Choroid plexus epithelial cell (primary cell): Measurements from ENCODE around the gene DCST1.
"Not testable (repeated sequence)": the region's sequence is repeated elsewhere in the genome, so short reads cannot be mapped to it uniquely, and the experiment has no call there.

Source experiments
- DNase-seq: peaks from one replicate; pipeline ENCODE4 v3.0.0-alpha.2; 2010; ENCODE audit warnings: low read depth
- H3K4me3 ChIP-seq: 2 replicates; pipeline ENCODE4 v1.5.1; 2011; ENCODE audit warnings: low read depth, mild to moderate bottlenecking, control low read depth, low read length, moderate library complexity
- CTCF ChIP-seq: conservative IDR thresholded peaks from 2 replicates; pipeline ENCODE4 v1.5.1; 2011; ENCODE audit warnings: low read depth, mild to moderate bottlenecking, control low read depth, inconsistent platforms, low read length, moderate library complexity

DCST1 gene

GRCh38 chr1:154992721-154993571 is 40.7 kb upstream of the DCST1 start:
- H3K4me3 ChIP-seq = no peak overlapping the region
- peak; percentile 50 for DNase-seq

GRCh38 chr1:154993572-154994268 is 39.9 kb upstream of the DCST1 start, which contains the start of gene LENEP:
TSS of gene LENEP (plus strand) at chr1:154993586. CDS start at chr1:154993608, 22 bp downstream.
- no peak for TF ChIP-seq CTCF
- DNase-seq = no peak
- no peak within 1 kb of the TSS for H3K4me3 ChIP-seq

More at GRCh38 chr1:154992721-154993571, 40.7 kb upstream of the DCST1 start:
- peak; percentile 34 for TF ChIP-seq CTCF

- no peak for DNase-seq
- TF ChIP-seq CTCF = no peak
- H3K4me3 ChIP-seq = no peak overlapping the region
These were observed 39.4 kb upstream of the DCST1 start for GRCh38 chr1:154994269-154994587.

- H3K4me3 ChIP-seq = no peak overlapping the region
- DNase-seq = no peak
- TF ChIP-seq CTCF = no peak
These were observed 39.0 kb upstream of the DCST1 start for GRCh38 chr1:154994591-154994990.

- not testable (repeated sequence) for H3K4me3 ChIP-seq
- peak; percentile 92 for DNase-seq
- peak; percentile 52 for TF ChIP-seq CTCF
These were observed 38.2 kb upstream of the DCST1 start for GRCh38 chr1:154995301-154995983.

GRCh38 chr1:154996966-154997701 is 36.5 kb upstream of the DCST1 start:
- no peak overlapping the region for H3K4me3 ChIP-seq
- no peak for DNase-seq
- TF ChIP-seq CTCF = no peak
